Naive thymus-derived CD4-positive, alpha-beta T cell (primary cell): Measurements from ENCODE around the gene XXYLT1. TPM values are rescaled to one million over a fixed set of nuclear protein-coding genes. Genes with fewer than 3 reads are reported as not detected.
A peak's percentile ranks its signal among the peaks of the same experiment; 100 is the strongest.
"Not testable (repeated sequence)": the region's sequence is repeated elsewhere in the genome, so short reads cannot be mapped to it uniquely, and the experiment has no call there.

ENCODE experiments used
- ATAC-seq: fragments of 150-1000 bp; cut with Tn5 transposase; 2 replicates; pipeline ENCODE4 v1.10.0; 2021; ENCODE audit warnings: mild to moderate bottlenecking, moderate library complexity
- CTCF ChIA-PET: fragments of 350-600 bp; sonication (Branson Sonifier 250); formaldehyde crosslinking; loops from one replicate; lab custom pipeline; 2021; ENCODE audit warnings: antibody characterized with exemption; lab: Charles Lee
- POLR2A ChIA-PET: fragments of 350-600 bp; sonication (Branson Sonifier 250); formaldehyde crosslinking; loops from one replicate; lab custom pipeline; 2021; ENCODE audit warnings: antibody characterized with exemption, inconsistent platforms; lab: Charles Lee
- DNase-seq, 9 donors: peaks; one replicate each; pipeline versions ENCODE4 v3.0.0 to v3.0.0-alpha.2; 2020 to 2022; ENCODE audit warnings: mixed read lengths in 1 of 9
- H3K27ac ChIP-seq: one replicate; pipeline ENCODE4 v1.7.0; 2013; ENCODE audit warnings: mild to moderate bottlenecking, low read depth, low read length, moderate library complexity
- H3K27me3 ChIP-seq, 2 donors: one replicate each; pipeline ENCODE4 v1.7.0; 2013; ENCODE audit warnings: low read length in 2 of 2, mild to moderate bottlenecking in 2 of 2, moderate library complexity in 2 of 2; ENCODE audit not compliant: control insufficient read depth in 2 of 2, insufficient read depth in 2 of 2
- H3K36me3 ChIP-seq, 3 experiments: 1 replicate in 2 of 3; 2 replicates in 1 of 3; pipeline ENCODE4 v1.7.0; 2013; ENCODE audit warnings: low read length in 3 of 3, mild to moderate bottlenecking in 3 of 3, moderate library complexity in 1 of 3; ENCODE audit not compliant: insufficient read depth in 3 of 3, control insufficient read depth in 2 of 3
- H3K4me1 ChIP-seq, 2 donors: one replicate each; pipeline ENCODE4 v1.7.0; 2013; ENCODE audit warnings: low read length in 2 of 2, mild to moderate bottlenecking in 2 of 2, moderate library complexity in 1 of 2; ENCODE audit not compliant: control insufficient read depth in 2 of 2, insufficient read depth in 2 of 2
- H3K4me3 ChIP-seq: 2 replicates; pipeline ENCODE4 v1.7.0; 2013; ENCODE audit warnings: mild to moderate bottlenecking, low read length
- H3K9me3 ChIP-seq, 3 experiments: 1 replicate in 2 of 3; 2 replicates in 1 of 3; pipeline ENCODE4 v1.7.0; 2013; ENCODE audit warnings: low read length in 3 of 3; ENCODE audit not compliant: control insufficient read depth in 2 of 3
- H3K27ac Mint-ChIP-seq, 9 donors: one replicate each; pipeline ENCODE4 v1.8.0; 2020 to 2022; ENCODE audit warnings: mixed read lengths in 9 of 9, mild to moderate bottlenecking in 8 of 9, moderate library complexity in 5 of 9, inconsistent platforms in 2 of 9
- H3K27me3 Mint-ChIP-seq, 5 donors: one replicate each; pipeline ENCODE4 v1.8.0; 2021 to 2022; ENCODE audit warnings: mixed read lengths in 5 of 5, mild to moderate bottlenecking in 1 of 5
- H3K36me3 Mint-ChIP-seq, 5 donors: one replicate each; pipeline ENCODE4 v1.8.0; 2020 to 2022; ENCODE audit warnings: mixed read lengths in 5 of 5, mild to moderate bottlenecking in 3 of 5, inconsistent platforms in 1 of 5
- H3K4me1 Mint-ChIP-seq, 7 donors: one replicate each; pipeline ENCODE4 v1.8.0; 2020 to 2022; ENCODE audit warnings: mixed read lengths in 7 of 7, mild to moderate bottlenecking in 3 of 7, inconsistent platforms in 1 of 7
- H3K4me3 Mint-ChIP-seq, 10 donors: one replicate each; pipeline ENCODE4 v1.8.0; 2020 to 2022; ENCODE audit warnings: mild to moderate bottlenecking in 10 of 10, mixed read lengths in 10 of 10, moderate library complexity in 6 of 10, inconsistent platforms in 2 of 10
- H3K9me3 Mint-ChIP-seq, 11 donors: one replicate each; pipeline ENCODE4 v1.8.0; 2020 to 2022; ENCODE audit warnings: mixed read lengths in 11 of 11, mild to moderate bottlenecking in 4 of 11, inconsistent platforms in 1 of 11, moderate library complexity in 1 of 11
- intact Hi-C, 2 donors: fragments of 100-400 bp; cut with micrococcal nuclease; formaldehyde crosslinking; loops; one replicate each; pipeline ENCODE4 v1.15.1; 2023
- polyA plus RNA-seq, 2 donors: library from polyadenylated mRNA; unstranded; fragments of 300-500 nt; fragmentation: Illumina TruSeq; gene quantifications; one replicate each; pipeline ENCODE4 v1.2.3, GENCODE V29; 2021
- total RNA-seq, 6 experiments: library from RNA in 5 of 6; stranded (reverse) in 5 of 6; gene quantifications; 1 replicate in 5 of 6; 2 replicates in 1 of 6; pipeline ENCODE4 v1.2.3 and lab custom pipeline; 2021 to 2026

The XXYLT1 gene
- total and polyA plus RNA-seq, 7 experiments from 2014 or later: 4.1 to 11.7 (median 7.2) TPM

- H3K36me3 ChIP-seq: no peaks in the 10 kb centered on the region
- H3K27me3 Mint-ChIP-seq: peaks cover 0 to 1% (median 0%) of the 10 kb centered on the region in 5 donors
- ChIA-PET CTCF (no interaction called here), POLR2A (no interaction called here)
- peaks cover 0 to 13% (median 5%) of the 10 kb centered on the region in 7 donors for H3K4me1 Mint-ChIP-seq
- peaks cover 0 to 10% (median 5%) of the 10 kb centered on the region in 5 donors for H3K36me3 Mint-ChIP-seq
- peak overlapping the region in 1 of 9 donors; percentile 51 for H3K27ac Mint-ChIP-seq
- H3K4me1 ChIP-seq: no peaks in the 10 kb centered on the region
- peaks cover 0 to 4% (median 0%) of the 10 kb centered on the region in 11 donors for H3K9me3 Mint-ChIP-seq
- H3K27me3 ChIP-seq: no peaks in the 10 kb centered on the region
- intact Hi-C loops: no loop called here
- ATAC-seq (no peak), DNase-seq (no peak)
- H3K9me3 ChIP-seq: no peaks in the 10 kb centered on the region
- no peak overlapping the region for H3K27ac ChIP-seq
- H3K4me3 ChIP-seq: no peak overlapping the region
- no peak overlapping the region for H3K4me3 Mint-ChIP-seq
These were observed 175.3 kb downstream of the XXYLT1 start for GRCh38 chr3:195095704-195096036.

- Histone ChIP-seq H3K4me3 (no peak overlapping the region), H3K4me1 (no peaks in the 10 kb centered on the region), H3K9me3 (no peaks in the 10 kb centered on the region), H3K27ac (no peak overlapping the region), H3K27me3 (no peaks in the 10 kb centered on the region), H3K36me3 (no peaks in the 10 kb centered on the region)
- CTCF ChIA-PET: no interaction called here
- Mint-ChIP-seq H3K4me1 (peaks cover 0 to 10% (median 5%) of the 10 kb centered on the region in 7 donors), H3K9me3 (peaks cover 0 to 4% (median 0%) of the 10 kb centered on the region in 11 donors), H3K27ac (peak overlapping the region in 1 of 9 donors; percentile 51), H3K36me3 (peaks cover 0 to 10% (median 5%) of the 10 kb centered on the region in 5 donors), H3K27me3 (peaks cover 0 to 4% (median 0%) of the 10 kb centered on the region in 5 donors), H3K4me3 (no peak overlapping the region)
- ATAC-seq: peak; percentile 36
- DNase-seq: no peak
- intact Hi-C loops: no loop called here
- POLR2A ChIA-PET: no interaction called here
These were observed 175.8 kb downstream of the XXYLT1 start for GRCh38 chr3:195095035-195095703.

- Histone ChIP-seq H3K4me3 (no peak overlapping the region), H3K9me3 (no peaks in the 10 kb centered on the region), H3K27ac (no peak overlapping the region), H3K27me3 (no peaks in the 10 kb centered on the region), H3K4me1 (no peaks in the 10 kb centered on the region), H3K36me3 (no peaks in the 10 kb centered on the region)
- Mint-ChIP-seq H3K36me3 (peaks cover 0 to 10% (median 5%) of the 10 kb centered on the region in 5 donors), H3K9me3 (peaks cover 0 to 4% (median 0%) of the 10 kb centered on the region in 11 donors), H3K4me3 (no peak overlapping the region), H3K4me1 (peaks cover 0 to 10% (median 5%) of the 10 kb centered on the region in 7 donors), H3K27me3 (peaks cover 0 to 6% (median 0%) of the 10 kb centered on the region in 5 donors), H3K27ac (peak overlapping the region in 1 of 9 donors; percentile 31)
- DNase-seq (no peak), ATAC-seq (peak; percentile 49)
- intact Hi-C loops: no loop called here
- ChIA-PET POLR2A (no interaction called here), CTCF (no interaction called here)
These were observed 176.6 kb downstream of the XXYLT1 start for GRCh38 chr3:195094191-195094921.

- Histone ChIP-seq H3K4me1 (no peaks in the 10 kb centered on the region), H3K4me3 (no peak overlapping the region), H3K36me3 (no peaks in the 10 kb centered on the region), H3K9me3 (no peaks in the 10 kb centered on the region), H3K27me3 (no peaks in the 10 kb centered on the region), H3K27ac (no peak overlapping the region)
- CTCF ChIA-PET: no interaction called here
- ATAC-seq (no peak), DNase-seq (peak in 1 of 9 donors; percentile 2)
- H3K36me3 Mint-ChIP-seq: peaks cover 0 to 10% (median 5%) of the 10 kb centered on the region in 5 donors
- no peak overlapping the region for H3K4me3 Mint-ChIP-seq
- peaks cover 0 to 10% (median 5%) of the 10 kb centered on the region in 7 donors for H3K4me1 Mint-ChIP-seq
- intact Hi-C loops: no loop called here
- POLR2A ChIA-PET: no interaction called here
- H3K27me3 Mint-ChIP-seq: peaks cover 0 to 6% (median 0%) of the 10 kb centered on the region in 5 donors
- peaks cover 0 to 4% (median 0%) of the 10 kb centered on the region in 11 donors for H3K9me3 Mint-ChIP-seq
- no peak overlapping the region for H3K27ac Mint-ChIP-seq
These were observed 177.2 kb downstream of the XXYLT1 start for GRCh38 chr3:195093731-195094130.

- H3K27me3 ChIP-seq, CTCF ChIA-PET, H3K36me3 ChIP-seq, POLR2A ChIA-PET, H3K9me3 ChIP-seq, H3K9me3 Mint-ChIP-seq, H3K27me3 Mint-ChIP-seq, H3K36me3 Mint-ChIP-seq, H3K4me3 ChIP-seq, H3K27ac ChIP-seq, ATAC-seq, H3K4me1 ChIP-seq: not testable (repeated sequence)
- peak overlapping the region; percentile 9 to 94 (median 73) for H3K27ac Mint-ChIP-seq
- DNase-seq: peak in 6 of 9 donors; percentile 6 to 39 (median 20)
- intact Hi-C loops: loop anchor here in 1 of 2 donors (5.0 kb wide), 1 partner anchor 416 kb away; the partner anchor contains the start of gene LSG1
- H3K4me1 Mint-ChIP-seq: peaks cover 3 to 13% (median 10%) of the 10 kb centered on the region in 7 donors
- H3K4me3 Mint-ChIP-seq: peak overlapping the region; percentile 53 to 83 (median 78)
These were observed 182.9 kb downstream of the XXYLT1 start for GRCh38 chr3:195087840-195088601.

GRCh38 chr3:195087328-195087727 is 183.6 kb downstream of the XXYLT1 start:
- Mint-ChIP-seq H3K27me3 (peaks cover 0 to 6% (median 0%) of the 10 kb centered on the region in 5 donors), H3K4me3 (peak overlapping the region; percentile 53 to 83 (median 78)), H3K27ac (peak overlapping the region; percentile 9 to 94 (median 73)), H3K9me3 (peaks cover 0 to 3% (median 0%) of the 10 kb centered on the region in 11 donors), H3K4me1 (peaks cover 3 to 13% (median 10%) of the 10 kb centered on the region in 7 donors), H3K36me3 (peaks cover 0 to 3% (median 0%) of the 10 kb centered on the region in 5 donors)
- intact Hi-C loops: loop anchor here in 1 of 2 donors (5.0 kb wide), 1 partner anchor 415 kb away; the partner anchor contains the start of gene LSG1
- Histone ChIP-seq H3K4me1 (no peaks in the 10 kb centered on the region), H3K4me3 (no peak overlapping the region), H3K27me3 (no peaks in the 10 kb centered on the region), H3K27ac (no peak overlapping the region), H3K36me3 (no peaks in the 10 kb centered on the region), H3K9me3 (no peaks in the 10 kb centered on the region)
- ATAC-seq: no peak
- DNase-seq: peak in 1 of 9 donors; percentile 7
- POLR2A ChIA-PET: no interaction called here
- CTCF ChIA-PET: no interaction called here
